HEK293 (cell line): Measurements from ENCODE around the gene RASA2.

Source experiments
- CTCF ChIA-PET: fragments of 350-600 bp; formaldehyde crosslinking; extraction: SDS; loops from one replicate; lab custom pipeline; 2021; ENCODE audit warnings: antibody characterized with exemption; lab: Yijun Ruan, JAX
- POLR2A ChIA-PET: fragments of 300-600 bp; formaldehyde crosslinking; extraction: SDS; loops from one replicate; lab custom pipeline; 2020; ENCODE audit warnings: antibody characterized with exemption, inconsistent platforms; lab: Yijun Ruan, JAX
- H3K27ac ChIP-seq: fragments of 200-500 bp; sonication (Bioruptor generic); 2 replicates; pipeline ENCODE4 v1.5.1; 2014; ENCODE audit warnings: low read depth, low read length, control low read depth, inconsistent platforms; ENCODE audit errors: extremely low read depth
- H3K36me3 ChIP-seq, 2 experiments: fragments of 200-500 bp in 1 of 2; sonication (Bioruptor generic) in 1 of 2; 1 replicate in 1 of 2; 2 replicates in 1 of 2; pipeline ENCODE4 v1.5.1; 2014 to 2017; ENCODE audit warnings: inconsistent platforms in 2 of 2, low read length in 2 of 2; ENCODE audit not compliant: control insufficient read depth in 2 of 2, insufficient read depth in 1 of 2
- H3K4me1 ChIP-seq: fragments of 200-500 bp; sonication (Bioruptor generic); 2 replicates; pipeline ENCODE4 v1.5.1; 2014; ENCODE audit warnings: mild to moderate bottlenecking, low read length, inconsistent platforms; ENCODE audit not compliant: control insufficient read depth, insufficient read depth
- H3K4me3 ChIP-seq: 2 replicates; pipeline ENCODE4 v1.5.1; 2011; ENCODE audit warnings: low read depth, mild to moderate bottlenecking, control low read depth, low read length, moderate library complexity
- H3K9me3 ChIP-seq: fragments of 200-500 bp; sonication (Bioruptor generic); 2 replicates; pipeline ENCODE4 v1.5.1; 2014; ENCODE audit warnings: low read depth, low read length, inconsistent platforms; ENCODE audit not compliant: control insufficient read depth, insufficient read depth
- OSR2 ChIP-seq: fragments of 450-650 bp; formaldehyde crosslinking; IDR thresholded peaks from 2 replicates; pipeline ENCODE4 v1.5.1; 2016; ENCODE audit warnings: missing biosample characterization, missing genetic modification characterization
- OVOL3 ChIP-seq: fragments of 450-650 bp; formaldehyde crosslinking; IDR thresholded peaks from 2 replicates; pipeline ENCODE4 v1.5.1; 2016; ENCODE audit warnings: missing biosample characterization, missing genetic modification characterization
- SETDB1 ChIP-seq: IDR thresholded peaks from one replicate; pipeline ENCODE4 v1.6.1; 2017; ENCODE audit warnings: mild to moderate bottlenecking, low read length, moderate library complexity, mixed read lengths; ENCODE audit not compliant: insufficient read length
- TRIM28 ChIP-seq: IDR thresholded peaks from 2 replicates; pipeline ENCODE4 v1.6.1; 2011; ENCODE audit warnings: low read length, control low read depth, borderline replicate concordance
- ZEB2 ChIP-seq: fragments of 450-650 bp; formaldehyde crosslinking; IDR thresholded peaks from 2 replicates; pipeline ENCODE4 v1.5.1; 2016; ENCODE audit warnings: missing biosample characterization, missing genetic modification characterization
- ZFP69B ChIP-seq: fragments of 450-650 bp; formaldehyde crosslinking; IDR thresholded peaks from 2 replicates; pipeline ENCODE4 v1.5.1; 2016; ENCODE audit warnings: missing biosample characterization, missing genetic modification characterization
- ZNF114 ChIP-seq: fragments of 450-650 bp; formaldehyde crosslinking; IDR thresholded peaks from 2 replicates; pipeline ENCODE4 v1.5.0; 2017; ENCODE audit warnings: missing biosample characterization, missing genetic modification characterization
- ZNF132 ChIP-seq: fragments of 450-650 bp; formaldehyde crosslinking; IDR thresholded peaks from 2 replicates; pipeline ENCODE4 v1.5.1; 2017; ENCODE audit warnings: missing biosample characterization, missing genetic modification characterization, borderline replicate concordance
- ZNF391 ChIP-seq: fragments of 450-650 bp; formaldehyde crosslinking; IDR thresholded peaks from 2 replicates; pipeline ENCODE4 v1.5.1; 2016; ENCODE audit warnings: low read depth, missing biosample characterization, missing genetic modification characterization, borderline replicate concordance
- ZNF510 ChIP-seq: fragments of 450-650 bp; formaldehyde crosslinking; IDR thresholded peaks from 2 replicates; pipeline ENCODE4 v1.5.1; 2018; ENCODE audit warnings: mild to moderate bottlenecking, missing genetic modification characterization, missing biosample characterization; ENCODE audit not compliant: insufficient replicate concordance
- ZNF571 ChIP-seq: fragments of 450-650 bp; formaldehyde crosslinking; IDR thresholded peaks from 2 replicates; pipeline ENCODE4 v1.5.0; 2017; ENCODE audit warnings: missing biosample characterization, missing genetic modification characterization
- ZNF600 ChIP-seq: fragments of 450-650 bp; formaldehyde crosslinking; IDR thresholded peaks from 2 replicates; pipeline ENCODE4 v1.5.1; 2016; ENCODE audit warnings: missing biosample characterization, missing genetic modification characterization
- ZNF654 ChIP-seq: fragments of 450-650 bp; formaldehyde crosslinking; IDR thresholded peaks from 2 replicates; pipeline ENCODE4 v1.5.1; 2016; ENCODE audit warnings: low read depth, missing biosample characterization, missing genetic modification characterization
- ZNF76 ChIP-seq: fragments of 450-650 bp; formaldehyde crosslinking; IDR thresholded peaks from 2 replicates; pipeline ENCODE4; 2016; ENCODE audit warnings: low read depth, missing biosample characterization, missing genetic modification characterization, borderline replicate concordance
- ZSCAN23 ChIP-seq: fragments of 450-650 bp; formaldehyde crosslinking; IDR thresholded peaks from 2 replicates; pipeline ENCODE4 v1.5.1; 2016; ENCODE audit warnings: missing biosample characterization, missing genetic modification characterization
- TF ChIP-seq, protein P1 (sequence below): fragments of 450-650 bp; formaldehyde crosslinking; optimal IDR thresholded peaks from 2 replicates; pipeline ENCODE3; 2016; ENCODE audit warnings: missing biosample characterization, mild to moderate bottlenecking, missing genetic modification characterization
- TF ChIP-seq, protein P2 (sequence below): fragments of 450-650 bp; formaldehyde crosslinking; IDR thresholded peaks from 2 replicates; pipeline ENCODE4 v1.5.1; 2016; ENCODE audit warnings: missing biosample characterization, missing genetic modification characterization
- TF ChIP-seq, protein P3 (sequence below): fragments of 450-650 bp; formaldehyde crosslinking; IDR thresholded peaks from 2 replicates; pipeline ENCODE4 v1.5.1; 2016; ENCODE audit warnings: missing biosample characterization, missing genetic modification characterization
- TF ChIP-seq, protein P4 (sequence below): fragments of 450-650 bp; formaldehyde crosslinking; IDR thresholded peaks from 2 replicates; pipeline ENCODE4 v1.5.1; 2016; ENCODE audit warnings: missing biosample characterization, missing genetic modification characterization
- TF ChIP-seq, protein P5 (sequence below): fragments of 450-650 bp; formaldehyde crosslinking; IDR thresholded peaks from 2 replicates; pipeline ENCODE4 v1.5.1; 2016; ENCODE audit warnings: missing biosample characterization, missing genetic modification characterization

The RASA2 gene

DNA sequence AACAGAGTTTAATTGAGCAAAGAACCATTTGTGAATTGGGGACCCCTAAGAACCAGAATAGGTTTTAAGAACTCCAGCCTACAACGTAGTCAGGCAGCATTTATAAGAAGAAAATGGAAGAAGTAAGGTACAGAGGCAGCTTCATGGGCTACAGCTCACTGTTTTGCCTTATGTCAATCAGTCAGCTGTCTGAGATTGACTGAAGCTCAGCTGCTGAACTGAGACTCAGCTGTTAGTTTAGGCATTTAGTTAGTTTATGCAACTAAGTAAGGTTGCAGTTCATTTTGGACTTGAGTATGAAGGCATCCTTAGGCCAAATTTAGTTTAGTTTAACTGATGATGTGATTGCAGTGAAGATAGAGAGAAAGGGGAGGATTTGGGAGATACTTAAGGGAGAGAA, 34.1 kb upstream of the RASA2 start:
- H3K4me3 ChIP-seq = no peak overlapping the region
- ChIA-PET CTCF (interaction anchor here (0.6 to 3.9 kb wide), 17 partner anchors 8 to 574 kb away, joined by 3 to 48 read pairs (median 5); no protein-coding TSS in a partner anchor), POLR2A (interaction anchor here (1.0 kb wide), 1 partner anchor 141 kb away, joined by 3 read pairs; no protein-coding TSS in a partner anchor)
- H3K36me3 ChIP-seq = no peaks in the 10 kb centered on the region
- H3K27ac ChIP-seq = no peak overlapping the region
- TF ChIP-seq ZEB2 (tag by site-specific recombination) (no peak), SETDB1 (no peak), ZNF391 (tag by site-specific recombination) (no peak), ZFP69B (tag by site-specific recombination) (no peak), TRIM28 (no peak), ZNF114 (no peak), ZSCAN23 (tag by site-specific recombination) (no peak), OVOL3 (tag by site-specific recombination) (no peak), ZNF76 (tag by site-specific recombination) (no peak), ZNF510 (tag by site-specific recombination) (no peak), ZNF132 (tag by site-specific recombination) (no peak), ZNF600 (no peak), ZNF654 (tag by site-specific recombination) (no peak), ZNF571 (tag by site-specific recombination) (no peak), OSR2 (tag by site-specific recombination) (no peak)
- TF ChIP-seq, protein P1, sequence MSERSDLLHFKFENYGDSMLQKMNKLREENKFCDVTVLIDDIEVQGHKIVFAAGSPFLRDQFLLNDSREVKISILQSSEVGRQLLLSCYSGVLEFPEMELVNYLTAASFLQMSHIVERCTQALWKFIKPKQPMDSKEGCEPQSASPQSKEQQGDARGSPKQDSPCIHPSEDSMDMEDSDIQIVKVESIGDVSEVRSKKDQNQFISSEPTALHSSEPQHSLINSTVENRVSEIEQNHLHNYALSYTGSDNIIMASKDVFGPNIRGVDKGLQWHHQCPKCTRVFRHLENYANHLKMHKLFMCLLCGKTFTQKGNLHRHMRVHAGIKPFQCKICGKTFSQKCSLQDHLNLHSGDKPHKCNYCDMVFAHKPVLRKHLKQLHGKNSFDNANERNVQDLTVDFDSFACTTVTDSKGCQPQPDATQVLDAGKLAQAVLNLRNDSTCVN = no peak
- TF ChIP-seq, protein P2, sequence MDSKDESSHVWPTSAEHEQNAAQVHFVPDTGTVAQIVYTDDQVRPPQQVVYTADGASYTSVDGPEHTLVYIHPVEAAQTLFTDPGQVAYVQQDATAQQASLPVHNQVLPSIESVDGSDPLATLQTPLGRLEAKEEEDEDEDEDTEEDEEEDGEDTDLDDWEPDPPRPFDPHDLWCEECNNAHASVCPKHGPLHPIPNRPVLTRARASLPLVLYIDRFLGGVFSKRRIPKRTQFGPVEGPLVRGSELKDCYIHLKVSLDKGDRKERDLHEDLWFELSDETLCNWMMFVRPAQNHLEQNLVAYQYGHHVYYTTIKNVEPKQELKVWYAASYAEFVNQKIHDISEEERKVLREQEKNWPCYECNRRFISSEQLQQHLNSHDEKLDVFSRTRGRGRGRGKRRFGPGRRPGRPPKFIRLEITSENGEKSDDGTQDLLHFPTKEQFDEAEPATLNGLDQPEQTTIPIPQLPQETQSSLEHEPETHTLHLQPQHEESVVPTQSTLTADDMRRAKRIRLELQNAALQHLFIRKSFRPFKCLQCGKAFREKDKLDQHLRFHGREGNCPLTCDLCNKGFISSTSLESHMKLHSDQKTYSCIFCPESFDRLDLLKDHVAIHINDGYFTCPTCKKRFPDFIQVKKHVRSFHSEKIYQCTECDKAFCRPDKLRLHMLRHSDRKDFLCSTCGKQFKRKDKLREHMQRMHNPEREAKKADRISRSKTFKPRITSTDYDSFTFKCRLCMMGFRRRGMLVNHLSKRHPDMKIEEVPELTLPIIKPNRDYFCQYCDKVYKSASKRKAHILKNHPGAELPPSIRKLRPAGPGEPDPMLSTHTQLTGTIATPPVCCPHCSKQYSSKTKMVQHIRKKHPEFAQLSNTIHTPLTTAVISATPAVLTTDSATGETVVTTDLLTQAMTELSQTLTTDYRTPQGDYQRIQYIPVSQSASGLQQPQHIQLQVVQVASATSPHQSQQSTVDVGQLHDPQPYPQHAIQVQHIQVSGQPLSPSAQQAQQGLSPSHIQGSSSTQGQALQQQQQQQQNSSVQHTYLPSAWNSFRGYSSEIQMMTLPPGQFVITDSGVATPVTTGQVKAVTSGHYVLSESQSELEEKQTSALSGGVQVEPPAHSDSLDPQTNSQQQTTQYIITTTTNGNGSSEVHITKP (tag by site-specific recombination) = no peak
- TF ChIP-seq, protein P3, sequence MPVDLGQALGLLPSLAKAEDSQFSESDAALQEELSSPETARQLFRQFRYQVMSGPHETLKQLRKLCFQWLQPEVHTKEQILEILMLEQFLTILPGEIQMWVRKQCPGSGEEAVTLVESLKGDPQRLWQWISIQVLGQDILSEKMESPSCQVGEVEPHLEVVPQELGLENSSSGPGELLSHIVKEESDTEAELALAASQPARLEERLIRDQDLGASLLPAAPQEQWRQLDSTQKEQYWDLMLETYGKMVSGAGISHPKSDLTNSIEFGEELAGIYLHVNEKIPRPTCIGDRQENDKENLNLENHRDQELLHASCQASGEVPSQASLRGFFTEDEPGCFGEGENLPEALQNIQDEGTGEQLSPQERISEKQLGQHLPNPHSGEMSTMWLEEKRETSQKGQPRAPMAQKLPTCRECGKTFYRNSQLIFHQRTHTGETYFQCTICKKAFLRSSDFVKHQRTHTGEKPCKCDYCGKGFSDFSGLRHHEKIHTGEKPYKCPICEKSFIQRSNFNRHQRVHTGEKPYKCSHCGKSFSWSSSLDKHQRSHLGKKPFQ (tag by site-specific recombination) = no peak
- TF ChIP-seq, protein P4, sequence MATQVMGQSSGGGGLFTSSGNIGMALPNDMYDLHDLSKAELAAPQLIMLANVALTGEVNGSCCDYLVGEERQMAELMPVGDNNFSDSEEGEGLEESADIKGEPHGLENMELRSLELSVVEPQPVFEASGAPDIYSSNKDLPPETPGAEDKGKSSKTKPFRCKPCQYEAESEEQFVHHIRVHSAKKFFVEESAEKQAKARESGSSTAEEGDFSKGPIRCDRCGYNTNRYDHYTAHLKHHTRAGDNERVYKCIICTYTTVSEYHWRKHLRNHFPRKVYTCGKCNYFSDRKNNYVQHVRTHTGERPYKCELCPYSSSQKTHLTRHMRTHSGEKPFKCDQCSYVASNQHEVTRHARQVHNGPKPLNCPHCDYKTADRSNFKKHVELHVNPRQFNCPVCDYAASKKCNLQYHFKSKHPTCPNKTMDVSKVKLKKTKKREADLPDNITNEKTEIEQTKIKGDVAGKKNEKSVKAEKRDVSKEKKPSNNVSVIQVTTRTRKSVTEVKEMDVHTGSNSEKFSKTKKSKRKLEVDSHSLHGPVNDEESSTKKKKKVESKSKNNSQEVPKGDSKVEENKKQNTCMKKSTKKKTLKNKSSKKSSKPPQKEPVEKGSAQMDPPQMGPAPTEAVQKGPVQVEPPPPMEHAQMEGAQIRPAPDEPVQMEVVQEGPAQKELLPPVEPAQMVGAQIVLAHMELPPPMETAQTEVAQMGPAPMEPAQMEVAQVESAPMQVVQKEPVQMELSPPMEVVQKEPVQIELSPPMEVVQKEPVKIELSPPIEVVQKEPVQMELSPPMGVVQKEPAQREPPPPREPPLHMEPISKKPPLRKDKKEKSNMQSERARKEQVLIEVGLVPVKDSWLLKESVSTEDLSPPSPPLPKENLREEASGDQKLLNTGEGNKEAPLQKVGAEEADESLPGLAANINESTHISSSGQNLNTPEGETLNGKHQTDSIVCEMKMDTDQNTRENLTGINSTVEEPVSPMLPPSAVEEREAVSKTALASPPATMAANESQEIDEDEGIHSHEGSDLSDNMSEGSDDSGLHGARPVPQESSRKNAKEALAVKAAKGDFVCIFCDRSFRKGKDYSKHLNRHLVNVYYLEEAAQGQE (tag by site-specific recombination) = no peak
- TF ChIP-seq, protein P5, sequence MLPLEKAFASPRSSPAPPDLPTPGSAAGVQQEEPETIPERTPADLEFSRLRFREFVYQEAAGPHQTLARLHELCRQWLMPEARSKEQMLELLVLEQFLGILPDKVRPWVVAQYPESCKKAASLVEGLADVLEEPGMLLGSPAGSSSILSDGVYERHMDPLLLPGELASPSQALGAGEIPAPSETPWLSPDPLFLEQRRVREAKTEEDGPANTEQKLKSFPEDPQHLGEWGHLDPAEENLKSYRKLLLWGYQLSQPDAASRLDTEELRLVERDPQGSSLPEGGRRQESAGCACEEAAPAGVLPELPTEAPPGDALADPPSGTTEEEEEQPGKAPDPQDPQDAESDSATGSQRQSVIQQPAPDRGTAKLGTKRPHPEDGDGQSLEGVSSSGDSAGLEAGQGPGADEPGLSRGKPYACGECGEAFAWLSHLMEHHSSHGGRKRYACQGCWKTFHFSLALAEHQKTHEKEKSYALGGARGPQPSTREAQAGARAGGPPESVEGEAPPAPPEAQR (tag by site-specific recombination) = no peak
- H3K4me1 ChIP-seq = no peaks in the 10 kb centered on the region
- no peaks in the 10 kb centered on the region for H3K9me3 ChIP-seq
